Prostate gland (tissue), 2 donors: ENCODE data around the gene PCDH18. TPM values are rescaled to one million over a fixed set of nuclear protein-coding genes. Genes with fewer than 3 reads are reported as not detected.

Experiments used
- DNase-seq: peaks from one replicate; pipeline ENCODE4 v3.0.0-alpha.2; 2019; ENCODE audit warnings: low spot score
- H3K27ac ChIP-seq, 2 donors: fragments of 200-600 bp; sonication (generic); 2 replicates each; pipeline ENCODE4 v1.5.1; 2017 to 2019
- H3K27me3 ChIP-seq: fragments of 200-600 bp; sonication (generic); replicated peaks from 2 replicates; pipeline ENCODE4 v1.5.1; 2019; ENCODE audit not compliant: insufficient read depth
- H3K36me3 ChIP-seq, 2 donors: fragments of 200-600 bp; sonication (generic); 1 replicate in 1 of 2; 2 replicates in 1 of 2; pipeline versions ENCODE4 v1.5.1 to v1.8.1; 2017 to 2019
- H3K4me1 ChIP-seq: fragments of 200-600 bp; sonication (generic); replicated peaks from 2 replicates; pipeline ENCODE4 v1.5.1; 2019
- H3K4me3 ChIP-seq, 2 donors: fragments of 200-600 bp; sonication (generic); 2 replicates each; pipeline ENCODE4 v1.5.1; 2017 to 2019
- H3K9me3 ChIP-seq: fragments of 200-600 bp; sonication (generic); 2 replicates; pipeline ENCODE4 v1.5.1; 2017
- POLR2A ChIP-seq: fragments of 450-650 bp; IDR thresholded peaks from one replicate; pipeline ENCODE4 v1.6.1; 2016; ENCODE audit warnings: antibody characterized with exemption, mild to moderate bottlenecking
- POLR2AphosphoS5 ChIP-seq: sonication (generic); formaldehyde crosslinking; IDR thresholded peaks from one replicate; pipeline ENCODE4 v1.6.1; 2017; ENCODE audit warnings: antibody characterized with exemption
- WGBS: methylation state at CpG from one replicate; pipeline ENCODE4 v1.1.5; 2018; 5-methylcytosine and 5-hydroxymethylcytosine counted together
- intact Hi-C: fragments of 100-400 bp; cut with DNase I; formaldehyde crosslinking; loops from one replicate; pipeline ENCODE4 v1.14.2; 2022
- total RNA-seq, 2 donors: library from RNA; depleted of rRNA; stranded (reverse); fragments of >200 nt; gene quantifications; one replicate each; pipeline ENCODE4 v1.1.0, GENCODE V29; 2016
- TF ChIP-seq, protein P1 (sequence below), 4 experiments: fragments of 200-600 bp in 2 of 4; fragments of 450-650 bp in 2 of 4; sonication (generic) in 2 of 4; IDR thresholded peaks; 1 replicate in 3 of 4; 2 replicates in 1 of 4; pipeline ENCODE4 v1.5.1; 2016 to 2019; ENCODE audit warnings: antibody characterized with exemption in 4 of 4, mild to moderate bottlenecking in 2 of 4, moderate library complexity in 2 of 4

PCDH18 gene, protein sequence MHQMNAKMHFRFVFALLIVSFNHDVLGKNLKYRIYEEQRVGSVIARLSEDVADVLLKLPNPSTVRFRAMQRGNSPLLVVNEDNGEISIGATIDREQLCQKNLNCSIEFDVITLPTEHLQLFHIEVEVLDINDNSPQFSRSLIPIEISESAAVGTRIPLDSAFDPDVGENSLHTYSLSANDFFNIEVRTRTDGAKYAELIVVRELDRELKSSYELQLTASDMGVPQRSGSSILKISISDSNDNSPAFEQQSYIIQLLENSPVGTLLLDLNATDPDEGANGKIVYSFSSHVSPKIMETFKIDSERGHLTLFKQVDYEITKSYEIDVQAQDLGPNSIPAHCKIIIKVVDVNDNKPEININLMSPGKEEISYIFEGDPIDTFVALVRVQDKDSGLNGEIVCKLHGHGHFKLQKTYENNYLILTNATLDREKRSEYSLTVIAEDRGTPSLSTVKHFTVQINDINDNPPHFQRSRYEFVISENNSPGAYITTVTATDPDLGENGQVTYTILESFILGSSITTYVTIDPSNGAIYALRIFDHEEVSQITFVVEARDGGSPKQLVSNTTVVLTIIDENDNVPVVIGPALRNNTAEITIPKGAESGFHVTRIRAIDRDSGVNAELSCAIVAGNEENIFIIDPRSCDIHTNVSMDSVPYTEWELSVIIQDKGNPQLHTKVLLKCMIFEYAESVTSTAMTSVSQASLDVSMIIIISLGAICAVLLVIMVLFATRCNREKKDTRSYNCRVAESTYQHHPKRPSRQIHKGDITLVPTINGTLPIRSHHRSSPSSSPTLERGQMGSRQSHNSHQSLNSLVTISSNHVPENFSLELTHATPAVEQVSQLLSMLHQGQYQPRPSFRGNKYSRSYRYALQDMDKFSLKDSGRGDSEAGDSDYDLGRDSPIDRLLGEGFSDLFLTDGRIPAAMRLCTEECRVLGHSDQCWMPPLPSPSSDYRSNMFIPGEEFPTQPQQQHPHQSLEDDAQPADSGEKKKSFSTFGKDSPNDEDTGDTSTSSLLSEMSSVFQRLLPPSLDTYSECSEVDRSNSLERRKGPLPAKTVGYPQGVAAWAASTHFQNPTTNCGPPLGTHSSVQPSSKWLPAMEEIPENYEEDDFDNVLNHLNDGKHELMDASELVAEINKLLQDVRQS
- total RNA-seq: 10 to 100 TPM; 12.3 to 28.0 TPM

DNA sequence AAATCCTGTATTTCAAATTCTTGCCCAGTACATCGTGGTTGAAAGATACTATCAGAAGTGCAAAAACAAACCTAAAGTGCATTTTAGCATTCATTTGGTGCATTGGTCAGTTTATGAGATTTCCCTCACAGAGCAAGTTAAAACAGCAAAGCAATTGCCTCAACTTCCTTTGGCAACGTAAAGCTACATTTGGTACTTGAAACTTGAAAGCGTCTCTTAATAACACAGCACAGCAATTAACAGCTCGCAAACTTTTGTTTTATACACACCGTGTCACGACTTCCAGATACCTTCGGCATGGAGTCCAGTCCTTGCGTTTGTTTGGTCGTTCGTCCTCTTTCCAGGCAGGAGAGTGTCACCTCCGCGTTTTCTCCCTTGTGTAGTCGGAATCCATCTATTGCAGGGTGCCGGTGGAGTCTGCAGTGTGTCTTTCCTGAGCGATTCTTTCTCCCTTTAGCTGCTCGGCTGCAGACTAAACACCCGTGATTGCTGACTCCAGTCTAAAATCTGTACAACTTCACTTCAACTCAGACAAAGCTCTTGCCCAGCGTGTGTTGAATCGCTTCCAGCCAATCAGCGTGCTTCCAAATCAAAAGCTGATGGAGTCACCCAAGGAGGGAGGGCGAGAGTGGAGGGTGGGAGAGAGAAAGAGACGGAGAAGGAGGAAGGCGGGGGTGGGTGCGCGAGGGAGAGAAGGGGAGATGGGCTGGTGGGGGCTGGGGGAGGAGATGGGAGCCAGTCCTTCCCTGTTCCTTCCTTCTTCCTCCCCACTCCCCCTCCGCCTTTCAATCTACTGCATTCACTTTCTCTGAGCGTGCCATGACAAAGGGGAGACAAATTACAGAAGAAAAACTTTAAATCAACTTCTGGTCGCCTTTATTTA is at the start of gene PCDH18:
Gene PCDH18 (minus strand): TSS at position 509 of the 883 bp plus-strand sequence. CDS start 406 bp downstream, at position 103.
- DNase-seq: peak; percentile 76
- H3K27me3 ChIP-seq: no peaks in the 10 kb centered on the region
- intact Hi-C loops: loop anchor here (5.0 to 10.0 kb wide), 4 partner anchors 130 to 407 kb away; no protein-coding TSS in a partner anchor

DNA sequence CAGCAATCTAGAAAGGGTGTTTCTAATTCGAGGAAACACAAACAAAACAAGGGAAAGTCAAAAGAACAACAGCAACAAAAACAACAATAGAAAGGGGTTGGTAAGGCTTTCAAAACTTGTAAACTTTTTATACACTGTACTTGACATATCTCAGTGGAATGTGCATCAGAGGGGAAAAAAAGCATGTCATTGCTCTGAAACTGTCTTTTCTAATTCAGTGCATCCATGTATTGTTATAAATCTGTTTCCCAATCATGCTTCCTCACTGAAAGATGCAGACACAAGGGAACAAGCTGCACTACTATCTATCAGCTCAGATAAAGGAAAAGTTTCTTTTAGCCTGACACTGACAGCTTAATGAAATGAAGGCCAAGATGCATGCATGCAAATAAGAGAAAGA is 44.2 kb upstream of the PCDH18 start:
- TF ChIP-seq POLR2A: no peak
- TF ChIP-seq POLR2AphosphoS5: no peak
- TF ChIP-seq, protein P1, sequence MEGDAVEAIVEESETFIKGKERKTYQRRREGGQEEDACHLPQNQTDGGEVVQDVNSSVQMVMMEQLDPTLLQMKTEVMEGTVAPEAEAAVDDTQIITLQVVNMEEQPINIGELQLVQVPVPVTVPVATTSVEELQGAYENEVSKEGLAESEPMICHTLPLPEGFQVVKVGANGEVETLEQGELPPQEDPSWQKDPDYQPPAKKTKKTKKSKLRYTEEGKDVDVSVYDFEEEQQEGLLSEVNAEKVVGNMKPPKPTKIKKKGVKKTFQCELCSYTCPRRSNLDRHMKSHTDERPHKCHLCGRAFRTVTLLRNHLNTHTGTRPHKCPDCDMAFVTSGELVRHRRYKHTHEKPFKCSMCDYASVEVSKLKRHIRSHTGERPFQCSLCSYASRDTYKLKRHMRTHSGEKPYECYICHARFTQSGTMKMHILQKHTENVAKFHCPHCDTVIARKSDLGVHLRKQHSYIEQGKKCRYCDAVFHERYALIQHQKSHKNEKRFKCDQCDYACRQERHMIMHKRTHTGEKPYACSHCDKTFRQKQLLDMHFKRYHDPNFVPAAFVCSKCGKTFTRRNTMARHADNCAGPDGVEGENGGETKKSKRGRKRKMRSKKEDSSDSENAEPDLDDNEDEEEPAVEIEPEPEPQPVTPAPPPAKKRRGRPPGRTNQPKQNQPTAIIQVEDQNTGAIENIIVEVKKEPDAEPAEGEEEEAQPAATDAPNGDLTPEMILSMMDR (IDR thresholded peaks at IDR 0.05): no peak
- 21% methylated on average over 1 of the region's 1 CpG for WGBS

More for the DNA sequence above, at the start of gene PCDH18:
- Histone ChIP-seq H3K9me3 (no peaks in the 10 kb centered on the region), H3K27ac (peak within 1 kb of the TSS; percentile 59 to 77), H3K36me3 (no peaks in the 10 kb centered on the region), H3K4me1 (no peaks in the 10 kb centered on the region), H3K4me3 (peak within 1 kb of the TSS; percentile 38 to 40)
- WGBS: 1% methylated on average over 28 of the region's 28 CpGs
- TF ChIP-seq POLR2AphosphoS5 (peak; percentile 74), POLR2A (peak; percentile 29)
- TF ChIP-seq, protein P1 (IDR thresholded peaks at IDR 0.05): no peak

GRCh38 chr4:137572647-137573046 is 40.4 kb upstream of the PCDH18 start:
- no peak overlapping the region for H3K4me3 ChIP-seq
- H3K9me3 ChIP-seq: no peaks in the 10 kb centered on the region
- H3K27me3 ChIP-seq: no peaks in the 10 kb centered on the region
- WGBS: 100% methylated on average over 1 of the region's 1 CpG
- H3K27ac ChIP-seq: no peak overlapping the region
- H3K36me3 ChIP-seq: no peaks in the 10 kb centered on the region
- TF ChIP-seq POLR2AphosphoS5 (no peak), POLR2A (no peak)
- TF ChIP-seq, protein P1 (IDR thresholded peaks at IDR 0.05): no peak
- no peaks in the 10 kb centered on the region for H3K4me1 ChIP-seq
- intact Hi-C loops: no loop called here
- DNase-seq: no peak

More for the DNA sequence above, 44.2 kb upstream of the PCDH18 start:
- intact Hi-C loops: no loop called here
- Histone ChIP-seq H3K4me1 (no peaks in the 10 kb centered on the region), H3K36me3 (no peaks in the 10 kb centered on the region), H3K4me3 (no peak overlapping the region), H3K27ac (no peak overlapping the region), H3K9me3 (no peaks in the 10 kb centered on the region), H3K27me3 (no peaks in the 10 kb centered on the region)
- no peak for DNase-seq

DNA sequence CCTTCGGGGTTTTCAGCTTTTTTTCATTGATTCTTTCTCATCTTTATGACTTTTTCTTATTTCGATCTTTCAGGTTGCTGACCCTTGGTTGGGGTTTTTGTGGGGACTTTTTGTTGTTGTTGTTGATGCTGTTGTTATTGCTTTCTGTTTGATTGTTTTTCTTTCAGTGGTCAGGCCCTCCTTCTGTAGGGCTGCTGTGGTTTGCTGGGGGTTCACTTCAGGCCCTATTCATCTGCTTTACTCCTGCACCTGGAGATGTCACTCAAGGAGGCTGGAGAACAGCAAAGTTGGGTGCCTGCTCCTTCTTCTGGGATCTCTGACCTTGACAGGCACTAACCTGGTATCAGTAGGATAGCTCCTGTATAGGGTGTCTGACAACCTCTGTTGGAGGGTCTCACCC is 39.9 kb upstream of the PCDH18 start:
- no peak for DNase-seq
- no peaks in the 10 kb centered on the region for H3K36me3 ChIP-seq

More for the DNA sequence above, 39.9 kb upstream of the PCDH18 start:
- H3K27me3 ChIP-seq: no peaks in the 10 kb centered on the region
- H3K9me3 ChIP-seq: no peaks in the 10 kb centered on the region
- H3K4me3 ChIP-seq: no peak overlapping the region
- TF ChIP-seq POLR2A (no peak), POLR2AphosphoS5 (no peak)
- TF ChIP-seq, protein P1 (IDR thresholded peaks at IDR 0.05): no peak
- WGBS: 95% methylated on average over 2 of the region's 2 CpGs
- H3K4me1 ChIP-seq: no peaks in the 10 kb centered on the region
- intact Hi-C loops: no loop called here
- no peak overlapping the region for H3K27ac ChIP-seq
